ENCODE measurements around the gene NLRP1.

DNA sequence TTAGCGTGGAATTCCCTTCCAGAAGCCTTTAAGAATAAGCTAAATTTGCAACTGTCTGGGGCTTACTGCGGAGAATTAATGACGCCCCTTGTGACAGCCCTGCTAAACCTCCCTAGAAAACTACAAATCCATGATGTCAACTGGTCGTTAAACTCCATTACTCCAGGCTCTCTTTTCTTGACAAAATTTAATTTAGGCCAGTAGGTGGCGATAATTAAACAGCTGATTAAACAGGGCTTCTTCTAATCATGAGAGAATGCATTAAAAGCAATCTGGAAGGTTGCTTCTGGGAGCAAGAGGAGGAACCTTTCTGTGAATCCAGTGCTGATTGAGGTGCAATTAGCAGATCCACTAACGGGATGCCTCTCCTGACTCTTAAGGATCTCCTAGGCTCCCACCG lies 8.1 kb upstream of the NLRP1 start:
- TF ChIP-seq EZH2 (IDR thresholded peaks at IDR 0.05; ENCODE audit: insufficient read depth, poor library complexity, severe bottlenecking) (no peak), EZH2phosphoT487 (IDR thresholded peaks at IDR 0.05; ENCODE audit: insufficient read depth, low read depth) (no peak)

All from GM23248 (cell line).